HG03196 (cell line): ENCODE results near the gene YWHAB.
A peak's percentile ranks its signal among the peaks of the same experiment; 100 is the strongest.
"Not testable (repeated sequence)": the region's sequence is repeated elsewhere in the genome, so short reads cannot be mapped to it uniquely, and the experiment has no call there.

ENCODE experiments used
- ATAC-seq: cut with Tn5 transposase; IDR thresholded peaks from one replicate; pipeline ENCODE4 v1.9.1; 2021; ENCODE audit not compliant: unreplicated experiment

The YWHAB gene

GRCh38 chr20:44885392-44886265 lies at the start of gene YWHAB:
Gene YWHAB (plus strand): TSS chr20:44885705. CDS start chr20:44901534, 15,829 bp downstream.
- peak; percentile 90 for ATAC-seq

GRCh38 chr20:44836601-44837120 lies 48.8 kb upstream of the YWHAB start:
- no peak for ATAC-seq

- ATAC-seq, result no peak
Measured at GRCh38 chr20:44837946-44838345, 47.6 kb upstream of the YWHAB start.

GRCh38 chr20:44838521-44838920 lies 47.0 kb upstream of the YWHAB start:
- ATAC-seq, result no peak

GRCh38 chr20:44839481-44839880 lies 46.0 kb upstream of the YWHAB start:
- no peak for ATAC-seq

- no peak for ATAC-seq
Measured at GRCh38 chr20:44840826-44841225, 44.7 kb upstream of the YWHAB start.

GRCh38 chr20:44841955-44842354 lies 43.5 kb upstream of the YWHAB start:
- no peak for ATAC-seq

GRCh38 chr20:44843876-44844275 lies 41.6 kb upstream of the YWHAB start:
- no peak for ATAC-seq

GRCh38 chr20:44848254-44849015 lies 37.1 kb upstream of the YWHAB start:
- ATAC-seq, result no peak

GRCh38 chr20:44849703-44850102 lies 35.8 kb upstream of the YWHAB start:
- ATAC-seq, result no peak

- no peak for ATAC-seq
Measured at GRCh38 chr20:44850272-44850671, 35.2 kb upstream of the YWHAB start.

GRCh38 chr20:44850837-44851236 lies 34.7 kb upstream of the YWHAB start:
- no peak for ATAC-seq

- no peak for ATAC-seq
Measured at GRCh38 chr20:44851545-44851944, 34.0 kb upstream of the YWHAB start.

GRCh38 chr20:44856442-44856841 lies 29.1 kb upstream of the YWHAB start:
- no peak for ATAC-seq

- ATAC-seq, result no peak
Measured at GRCh38 chr20:44856856-44857448, 28.6 kb upstream of the YWHAB start.

GRCh38 chr20:44858606-44859360 lies 26.7 kb upstream of the YWHAB start:
- ATAC-seq, result no peak

- no peak for ATAC-seq
Measured at GRCh38 chr20:44861531-44862006, 23.9 kb upstream of the YWHAB start.

- ATAC-seq, result no peak
Measured at GRCh38 chr20:44862286-44862685, 23.2 kb upstream of the YWHAB start.

GRCh38 chr20:44863365-44864084 lies 22.0 kb upstream of the YWHAB start:
- not testable (repeated sequence) for ATAC-seq

GRCh38 chr20:44864493-44864892 lies 21.0 kb upstream of the YWHAB start:
- not testable (repeated sequence) for ATAC-seq
